HG03039 (cell line): ENCODE data around the gene KEL.
A peak's percentile ranks its signal among the peaks of the same experiment; 100 is the strongest.
"Not testable (repeated sequence)": the region's sequence is repeated elsewhere in the genome, so short reads cannot be mapped to it uniquely, and the experiment has no call there.

Experiments used
- ATAC-seq: cut with Tn5 transposase; IDR thresholded peaks from one replicate; pipeline ENCODE4 v1.9.1; 2021; ENCODE audit warnings: mild to moderate bottlenecking, moderate library complexity; ENCODE audit not compliant: unreplicated experiment

Gene KEL

GRCh38 chr7:142961973-142962926 is at the start of gene KEL:
Gene KEL (minus strand): TSS chr7:142962363. CDS start chr7:142962206, 157 bp downstream.
- no peak for ATAC-seq

DNA sequence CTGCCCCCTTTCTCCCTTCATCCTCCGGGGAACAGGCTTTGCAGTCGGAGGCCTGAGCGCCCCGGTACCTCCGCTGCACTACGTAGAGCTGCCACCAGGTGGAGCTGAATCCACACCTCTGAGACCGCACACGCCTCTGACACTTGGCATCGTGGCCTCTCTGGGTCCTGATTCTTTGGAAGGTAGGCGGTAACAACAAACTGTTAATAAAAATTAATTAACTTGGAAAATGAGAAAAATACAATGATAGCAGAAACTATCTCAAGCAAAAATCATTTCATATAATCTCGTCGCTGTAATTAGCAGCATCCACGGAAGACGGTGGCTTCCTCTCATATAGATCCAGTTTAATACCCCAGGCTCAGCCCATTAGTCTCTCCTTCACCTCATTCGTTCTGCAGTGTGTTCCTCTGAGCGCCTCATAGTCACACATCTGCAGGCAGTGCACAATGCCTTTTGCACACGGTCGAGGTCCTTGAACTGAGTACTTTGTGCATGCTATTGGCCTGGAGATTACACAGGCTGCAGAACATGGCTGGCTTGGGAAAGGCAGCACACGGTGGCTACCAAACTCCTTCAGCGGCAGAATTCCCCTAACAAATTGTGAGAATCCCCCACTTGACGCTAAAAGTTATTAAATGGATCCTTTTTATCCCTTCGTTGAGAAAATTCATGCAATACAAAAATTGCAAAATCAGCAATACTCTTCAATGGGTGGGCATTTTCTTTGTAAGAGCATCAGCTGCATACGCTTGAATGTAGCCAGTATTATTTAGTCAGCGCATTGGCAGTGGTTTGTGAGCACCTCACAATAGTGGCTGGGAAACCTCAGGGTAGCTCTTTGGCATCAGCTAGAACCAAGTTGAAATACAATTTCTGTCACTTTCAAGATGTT is 46.1 kb upstream of the KEL start:
- peak; percentile 82 for ATAC-seq

DNA sequence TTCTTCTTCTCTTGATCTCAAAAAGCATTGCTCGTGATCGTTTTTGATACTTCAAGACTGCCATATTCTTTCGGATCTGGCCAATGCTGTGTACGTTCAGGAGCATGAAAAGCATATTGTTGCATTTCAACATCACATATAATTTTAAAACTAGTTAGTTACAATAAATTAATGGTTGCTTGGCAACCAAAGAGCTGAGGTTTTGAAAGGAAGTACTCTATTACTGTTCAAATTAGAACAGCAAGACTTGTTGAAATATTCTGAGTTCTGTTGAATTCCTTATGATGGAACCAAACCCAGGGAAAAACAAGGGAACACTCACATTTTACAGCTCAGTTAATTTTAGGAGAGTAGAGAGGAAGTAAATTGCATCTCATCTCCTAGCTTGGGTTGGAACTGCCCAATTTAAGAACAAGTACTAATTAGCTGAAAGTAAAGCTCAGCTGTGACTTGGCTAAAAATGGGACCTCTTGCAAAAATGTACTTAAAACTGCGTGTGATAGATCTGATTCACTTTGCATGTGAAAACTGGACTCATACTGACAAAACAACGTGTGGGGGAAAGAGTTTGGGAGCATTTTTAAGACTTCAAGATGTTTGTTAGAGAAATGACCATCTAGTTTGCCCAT is 43.6 kb upstream of the KEL start:
- no peak for ATAC-seq

- ATAC-seq, result no peak
Measured at GRCh38 chr7:143003393-143004051, 41.4 kb upstream of the KEL start.

DNA sequence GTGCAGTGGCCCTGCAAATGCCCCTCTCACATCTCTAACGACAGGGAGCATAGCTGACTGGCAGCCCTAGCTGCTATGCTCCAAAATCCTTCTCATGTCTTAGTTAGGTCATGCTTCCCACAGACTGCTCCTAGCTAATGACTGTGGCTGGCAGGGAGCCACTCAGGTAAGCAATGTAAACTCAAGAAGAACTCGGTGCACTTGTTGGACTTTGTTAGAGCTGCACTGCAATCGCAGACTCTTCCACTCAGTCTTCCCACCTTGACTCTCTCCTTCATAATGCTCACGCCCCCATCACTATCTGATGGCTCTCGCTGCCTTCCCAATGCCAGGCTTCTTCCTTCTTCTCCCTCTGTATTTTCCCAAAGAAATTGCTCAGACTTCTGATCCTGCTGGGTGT is 40.7 kb upstream of the KEL start:
- no peak for ATAC-seq

DNA sequence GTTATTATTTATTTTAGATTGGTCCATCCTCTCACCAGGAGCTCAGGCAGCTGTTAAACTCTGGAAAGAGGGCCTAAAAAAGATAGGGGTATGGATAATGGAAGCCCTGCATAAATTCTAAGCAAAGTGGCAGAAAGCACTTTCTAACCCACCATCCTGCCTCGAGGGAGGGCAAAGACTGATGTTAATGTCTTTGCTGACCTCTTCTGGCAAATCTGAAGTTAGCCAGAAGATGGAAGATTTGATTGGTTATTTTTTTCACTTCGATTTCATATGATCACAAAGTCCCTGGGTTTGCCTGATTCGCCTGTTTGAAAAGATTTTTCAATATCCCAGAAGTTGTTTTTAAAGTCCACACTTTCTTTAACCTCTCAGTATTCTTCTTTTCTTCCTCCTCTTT is 39.9 kb upstream of the KEL start:
- no peak for ATAC-seq

GRCh38 chr7:143000648-143001047 is 38.5 kb upstream of the KEL start:
- no peak for ATAC-seq

DNA sequence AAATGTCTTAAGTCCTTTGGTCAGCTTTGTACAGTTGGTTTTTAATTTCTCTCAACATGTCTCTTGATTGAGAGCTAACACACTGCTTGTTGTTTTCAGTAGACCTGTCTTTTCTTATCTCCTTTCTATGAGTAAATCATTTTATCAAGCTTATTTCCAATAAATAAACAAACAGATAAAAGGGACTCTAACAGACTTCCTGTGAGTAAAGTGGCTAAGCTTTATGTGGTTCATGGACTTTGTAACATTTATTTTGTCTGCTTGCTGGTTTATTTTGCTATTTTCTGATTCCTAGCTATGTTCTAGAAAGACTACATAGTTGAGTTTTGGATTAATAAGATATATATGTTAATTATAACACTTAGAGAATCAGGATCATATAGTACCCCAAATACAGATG is 37.6 kb upstream of the KEL start:
- ATAC-seq, result no peak

- no peak for ATAC-seq
Measured at GRCh38 chr7:142998966-142999365, 36.8 kb upstream of the KEL start.

- ATAC-seq, result no peak
Measured at GRCh38 chr7:142997456-142997989, 35.4 kb upstream of the KEL start.

DNA sequence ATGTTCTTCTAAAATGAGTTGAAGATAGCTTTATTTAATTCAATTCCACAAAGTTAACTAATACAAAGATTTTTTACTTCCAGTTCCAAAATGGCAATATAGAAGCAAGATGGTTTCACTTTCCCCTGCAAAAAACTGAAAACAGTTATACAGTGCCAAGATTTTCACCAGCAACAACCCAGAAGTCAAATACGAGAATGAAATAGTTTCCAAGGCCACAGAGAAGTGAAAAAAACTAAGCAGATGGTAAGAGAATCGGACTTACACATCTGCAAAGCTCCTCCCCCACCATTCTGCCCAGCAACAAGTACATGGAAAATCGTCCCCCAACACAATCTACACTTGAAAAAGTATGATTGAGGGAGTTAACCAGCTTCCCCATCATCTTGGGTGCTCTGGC is 30.3 kb upstream of the KEL start:
- ATAC-seq, result no peak

- ATAC-seq, result no peak
Measured at GRCh38 chr7:142984297-142984696, 22.1 kb upstream of the KEL start.

- ATAC-seq, result no peak
Measured at GRCh38 chr7:142983825-142984224, 21.7 kb upstream of the KEL start.

GRCh38 chr7:142978402-142978801 is 16.2 kb upstream of the KEL start:
- not testable (repeated sequence) for ATAC-seq

- no peak for ATAC-seq
Measured at GRCh38 chr7:142974626-142975025, 12.5 kb upstream of the KEL start.

GRCh38 chr7:142969183-142969582 is 7.0 kb upstream of the KEL start:
- ATAC-seq, result no peak

DNA sequence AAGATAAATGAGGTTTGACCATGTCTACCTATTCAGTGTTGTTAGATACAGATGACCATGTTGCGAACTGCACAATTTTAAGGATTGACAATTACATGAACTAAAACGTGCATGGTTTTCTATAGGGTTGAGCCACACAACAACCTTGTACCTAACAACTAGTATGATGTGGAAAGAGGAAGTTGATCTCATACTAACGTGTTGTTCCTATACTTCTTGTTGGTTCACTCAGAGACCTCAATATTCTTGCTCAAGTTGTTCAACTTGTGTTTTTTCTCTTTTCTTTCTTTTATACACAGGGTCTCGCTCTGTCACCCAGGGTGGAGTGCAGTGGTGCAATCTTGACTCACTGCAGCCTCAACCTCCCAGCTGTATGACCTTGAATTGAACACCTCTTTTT is 6.1 kb upstream of the KEL start:
- ATAC-seq, result no peak

- no peak for ATAC-seq
Measured at GRCh38 chr7:142964502-142965246, 2.5 kb upstream of the KEL start.

DNA sequence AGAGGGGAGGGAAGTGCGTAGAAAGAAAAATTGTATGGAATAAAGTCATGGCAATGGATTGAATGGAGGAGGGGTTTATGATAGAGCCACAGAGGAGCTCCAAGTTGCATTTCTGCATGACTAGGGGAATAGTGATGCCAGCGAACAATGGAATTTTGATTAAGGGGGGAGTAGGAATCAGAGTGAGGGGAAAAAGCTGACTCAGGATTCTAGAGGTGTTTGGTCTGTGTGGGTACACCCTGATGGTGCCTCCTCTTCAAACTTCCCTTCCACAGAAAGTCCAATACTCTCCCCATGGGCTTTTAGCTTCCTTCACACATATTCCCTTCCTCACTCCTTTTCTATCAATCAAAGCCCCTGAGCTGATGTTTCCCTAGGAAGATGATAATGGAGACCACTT is 1.8 kb upstream of the KEL start:
- no peak for ATAC-seq

- no peak for ATAC-seq
Measured at GRCh38 chr7:142962991-142963390, 828 bp upstream of the KEL start.
